Natural killer cell (primary cell): ENCODE results near the gene TEAD4. TPM values are rescaled to one million over a fixed set of nuclear protein-coding genes. Genes with fewer than 3 reads are reported as not detected.

ENCODE experiments used
- ATAC-seq, 3 donors: fragments of 150-1000 bp in 2 of 3; fragments of 200-7000 bp in 1 of 3; cut with Tn5 transposase; 1 replicate in 1 of 3; 2 replicates in 2 of 3; pipeline ENCODE4 v1.10.0; 2021; ENCODE audit warnings: mild to moderate bottlenecking in 2 of 3, moderate library complexity in 2 of 3
- DNase-seq, 2 donors: peaks; one replicate each; pipeline versions ENCODE4 v3.0.0 to v3.0.0-alpha.2; 2013 to 2021; ENCODE audit warnings: mixed read lengths in 1 of 2
- H3K27ac ChIP-seq: one replicate; pipeline ENCODE4 v1.5.1; 2013; ENCODE audit warnings: mild to moderate bottlenecking, low read length
- H3K27me3 ChIP-seq: one replicate; pipeline ENCODE4 v1.6.1; 2013; ENCODE audit warnings: low read length; ENCODE audit not compliant: control insufficient read depth, insufficient read depth
- H3K36me3 ChIP-seq: one replicate; pipeline ENCODE4 v1.6.1; 2013; ENCODE audit warnings: low read length; ENCODE audit not compliant: control insufficient read depth, insufficient read depth
- H3K4me1 ChIP-seq: one replicate; pipeline ENCODE4 v1.6.1; 2013; ENCODE audit warnings: low read length; ENCODE audit not compliant: control insufficient read depth, insufficient read depth
- H3K4me3 ChIP-seq: one replicate; pipeline ENCODE4 v1.5.1; 2013; ENCODE audit warnings: low read length
- H3K9me3 ChIP-seq: one replicate; pipeline ENCODE4 v1.6.1; 2013; ENCODE audit warnings: low read length; ENCODE audit not compliant: control insufficient read depth, insufficient read depth
- H3K27ac Mint-ChIP-seq, 2 donors: one replicate each; pipeline ENCODE4 v1.8.0; 2022; ENCODE audit warnings: mild to moderate bottlenecking in 2 of 2, mixed read lengths in 2 of 2, moderate library complexity in 1 of 2
- H3K27me3 Mint-ChIP-seq, 2 donors: one replicate each; pipeline ENCODE4 v1.8.0; 2022; ENCODE audit warnings: low read depth in 2 of 2, mixed read lengths in 2 of 2
- H3K36me3 Mint-ChIP-seq: one replicate; pipeline ENCODE4 v1.8.0; 2022; ENCODE audit warnings: mixed read lengths
- H3K4me1 Mint-ChIP-seq, 2 donors: one replicate each; pipeline ENCODE4 v1.8.0; 2022; ENCODE audit warnings: mixed read lengths in 2 of 2
- H3K4me3 Mint-ChIP-seq: one replicate; pipeline ENCODE4 v1.8.0; 2022; ENCODE audit warnings: mild to moderate bottlenecking, moderate library complexity, mixed read lengths
- H3K9me3 Mint-ChIP-seq, 2 donors: one replicate each; pipeline ENCODE4 v1.8.0; 2022; ENCODE audit warnings: mixed read lengths in 2 of 2
- WGBS: methylation state at CpG from one replicate; pipeline ENCODE4 v1.1.7; 2013; ENCODE audit warnings: missing lambda C conversion rate; ENCODE audit not compliant: insufficient coverage; 5-methylcytosine and 5-hydroxymethylcytosine counted together
- intact Hi-C: fragments of 100-400 bp; cut with micrococcal nuclease; formaldehyde crosslinking; loops from one replicate; pipeline ENCODE4 v1.14.2; 2022
- total RNA-seq, 4 donors: library from RNA; stranded (reverse); fragments of 120-200 nt in 1 of 4; gene quantifications; one replicate each; pipeline versions ENCODE4 v1.2.3 to v1.2.4, GENCODE V29; 2013 to 2022
- TF ChIP-seq, protein P1 (sequence below): fragments of 200-600 bp; IDR thresholded peaks from one replicate; pipeline ENCODE4 v1.8.0; 2022; ENCODE audit warnings: antibody characterized with exemption

Gene TEAD4
- total RNA-seq, 3 donors from 2014 or later (not counting 1 experiment from before 2014, with no cell fraction given), result not detected

DNA sequence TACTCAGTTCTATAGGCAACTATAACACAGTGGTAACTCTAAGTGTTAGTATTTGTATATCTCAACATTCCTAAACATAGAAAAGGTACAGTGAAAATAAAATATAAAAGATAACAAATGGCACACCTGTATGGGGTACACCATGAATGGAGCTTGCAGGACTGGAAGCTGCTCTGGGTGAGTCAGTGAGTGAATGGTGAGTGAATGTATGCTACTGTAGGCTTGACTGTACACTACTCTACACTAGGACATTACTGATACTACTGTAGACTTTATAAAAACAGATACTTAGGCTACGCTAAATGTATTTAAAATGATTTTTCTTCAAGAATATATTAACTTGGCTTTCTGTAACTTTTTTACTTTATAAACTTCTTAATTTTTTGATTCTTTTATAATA lies 25.5 kb downstream of the TEAD4 start:
- Mint-ChIP-seq H3K4me3 (no peak overlapping the region), H3K36me3 (no peaks in the 10 kb centered on the region)
- intact Hi-C loops, result no loop called here

DNA sequence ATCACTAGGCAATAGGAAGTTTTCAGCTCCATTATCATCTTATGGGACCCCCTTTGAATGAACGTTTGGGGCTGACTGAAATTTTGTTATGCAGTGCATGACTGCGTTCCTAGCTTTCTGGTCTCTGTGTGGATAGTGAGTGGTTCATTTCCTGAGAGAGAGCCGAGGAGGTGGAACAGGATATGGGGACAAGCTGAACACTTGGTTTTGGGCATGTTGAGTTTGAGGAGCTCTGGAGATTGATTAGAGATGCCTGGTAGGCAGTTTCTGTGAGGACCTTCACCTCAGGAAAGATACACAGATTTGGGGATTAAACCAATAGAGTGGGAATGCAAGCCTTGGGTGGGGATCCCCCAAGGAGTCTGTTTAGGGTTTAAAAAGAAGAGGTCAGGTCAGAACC lies 27.7 kb downstream of the TEAD4 start:
- 84% methylated on average over 3 of the region's 3 CpGs for WGBS
- TF ChIP-seq, protein P1, sequence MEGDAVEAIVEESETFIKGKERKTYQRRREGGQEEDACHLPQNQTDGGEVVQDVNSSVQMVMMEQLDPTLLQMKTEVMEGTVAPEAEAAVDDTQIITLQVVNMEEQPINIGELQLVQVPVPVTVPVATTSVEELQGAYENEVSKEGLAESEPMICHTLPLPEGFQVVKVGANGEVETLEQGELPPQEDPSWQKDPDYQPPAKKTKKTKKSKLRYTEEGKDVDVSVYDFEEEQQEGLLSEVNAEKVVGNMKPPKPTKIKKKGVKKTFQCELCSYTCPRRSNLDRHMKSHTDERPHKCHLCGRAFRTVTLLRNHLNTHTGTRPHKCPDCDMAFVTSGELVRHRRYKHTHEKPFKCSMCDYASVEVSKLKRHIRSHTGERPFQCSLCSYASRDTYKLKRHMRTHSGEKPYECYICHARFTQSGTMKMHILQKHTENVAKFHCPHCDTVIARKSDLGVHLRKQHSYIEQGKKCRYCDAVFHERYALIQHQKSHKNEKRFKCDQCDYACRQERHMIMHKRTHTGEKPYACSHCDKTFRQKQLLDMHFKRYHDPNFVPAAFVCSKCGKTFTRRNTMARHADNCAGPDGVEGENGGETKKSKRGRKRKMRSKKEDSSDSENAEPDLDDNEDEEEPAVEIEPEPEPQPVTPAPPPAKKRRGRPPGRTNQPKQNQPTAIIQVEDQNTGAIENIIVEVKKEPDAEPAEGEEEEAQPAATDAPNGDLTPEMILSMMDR, result no peak

More for the DNA sequence above, 25.5 kb downstream of the TEAD4 start:
- no peaks in the 10 kb centered on the region for H3K4me1 ChIP-seq
- H3K9me3 ChIP-seq, result no peaks in the 10 kb centered on the region
- no peaks in the 10 kb centered on the region for H3K27me3 ChIP-seq
- no peak for DNase-seq
- H3K27ac ChIP-seq, result no peak overlapping the region
- H3K27ac Mint-ChIP-seq, result no peak overlapping the region
- ATAC-seq, result no peak
- peaks cover 0 to 1% of the 10 kb centered on the region in 2 donors for H3K27me3 Mint-ChIP-seq
- no peak overlapping the region for H3K4me3 ChIP-seq
- no peaks in the 10 kb centered on the region for H3K36me3 ChIP-seq
- WGBS, result no CpG with 5 or more reads among the region's 1 CpG
- TF ChIP-seq, protein P1, result no peak
- H3K9me3 Mint-ChIP-seq, result peaks cover 0 to 1% of the 10 kb centered on the region in 2 donors
- no peaks in the 10 kb centered on the region for H3K4me1 Mint-ChIP-seq

DNA sequence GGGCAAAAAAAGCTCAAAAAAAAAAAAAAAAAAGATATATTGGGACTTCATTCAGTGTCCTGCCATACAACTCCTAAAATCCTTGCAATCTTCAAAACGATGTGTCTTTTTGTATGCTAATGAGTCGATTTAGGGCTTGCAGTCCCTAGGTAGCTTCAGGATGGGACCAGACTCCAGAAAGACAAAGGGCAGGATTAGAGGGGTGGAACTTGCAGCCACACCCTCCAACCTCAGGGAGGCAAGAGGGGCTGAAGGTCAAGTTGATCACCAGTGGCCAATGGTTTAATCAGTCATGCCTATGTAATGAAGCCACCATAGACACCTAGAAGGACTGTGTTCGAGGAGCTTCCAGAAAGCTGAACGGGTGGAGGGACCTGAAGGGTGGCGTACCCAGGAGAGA lies 29.3 kb downstream of the TEAD4 start:
- 93% methylated on average over 3 of the region's 5 CpGs for WGBS
- no peak overlapping the region for H3K27ac Mint-ChIP-seq
- Histone ChIP-seq H3K27ac (no peak overlapping the region), H3K4me3 (no peak overlapping the region), H3K27me3 (no peaks in the 10 kb centered on the region), H3K36me3 (no peaks in the 10 kb centered on the region), H3K9me3 (no peaks in the 10 kb centered on the region), H3K4me1 (no peaks in the 10 kb centered on the region)
- ATAC-seq, result no peak
- TF ChIP-seq, protein P1, result no peak
- H3K9me3 Mint-ChIP-seq, result peaks cover 0 to 4% of the 10 kb centered on the region in 2 donors
- DNase-seq, result no peak
- peaks cover 0 to 2% of the 10 kb centered on the region in 2 donors for H3K27me3 Mint-ChIP-seq
- no peaks in the 10 kb centered on the region for H3K36me3 Mint-ChIP-seq
- H3K4me3 Mint-ChIP-seq, result no peak overlapping the region
- intact Hi-C loops, result no loop called here
- no peaks in the 10 kb centered on the region for H3K4me1 Mint-ChIP-seq

More for the DNA sequence above, 27.7 kb downstream of the TEAD4 start:
- Mint-ChIP-seq H3K4me1 (no peaks in the 10 kb centered on the region), H3K27ac (no peak overlapping the region), H3K9me3 (peaks cover 0 to 4% of the 10 kb centered on the region in 2 donors), H3K4me3 (no peak overlapping the region), H3K36me3 (no peaks in the 10 kb centered on the region), H3K27me3 (peaks cover 0 to 2% of the 10 kb centered on the region in 2 donors)
- Histone ChIP-seq H3K36me3 (no peaks in the 10 kb centered on the region), H3K4me3 (no peak overlapping the region), H3K27ac (no peak overlapping the region), H3K4me1 (no peaks in the 10 kb centered on the region), H3K9me3 (no peaks in the 10 kb centered on the region), H3K27me3 (no peaks in the 10 kb centered on the region)
- DNase-seq, result no peak
- intact Hi-C loops, result no loop called here
- no peak for ATAC-seq

DNA sequence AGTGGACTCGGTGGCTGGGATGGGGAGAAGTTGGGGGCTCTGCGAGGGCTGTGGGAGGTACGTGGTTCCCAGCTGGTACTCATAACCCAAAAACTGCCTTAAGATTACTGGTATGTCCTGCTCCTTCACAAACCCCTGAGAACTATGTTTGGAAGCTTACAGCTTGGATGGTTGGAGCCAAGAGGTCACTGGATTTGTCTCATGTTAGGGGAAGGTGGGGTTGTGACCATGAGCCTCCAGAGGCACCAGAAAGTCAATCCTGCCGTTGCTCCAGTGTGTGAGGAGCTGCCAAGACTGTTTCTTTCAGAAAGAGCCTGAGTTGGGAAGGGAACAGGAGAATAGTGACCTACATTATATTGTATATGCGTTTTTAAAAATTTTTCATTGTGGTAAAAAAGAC lies 33.5 kb downstream of the TEAD4 start:
- no peaks in the 10 kb centered on the region for H3K36me3 Mint-ChIP-seq
- H3K4me3 Mint-ChIP-seq, result no peak overlapping the region
- DNase-seq, result no peak
- no peak overlapping the region for H3K27ac Mint-ChIP-seq
- H3K27ac ChIP-seq, result no peak overlapping the region
- TF ChIP-seq, protein P1, result no peak
- H3K4me1 Mint-ChIP-seq, result no peaks in the 10 kb centered on the region
- H3K9me3 Mint-ChIP-seq, result peaks cover 0 to 4% of the 10 kb centered on the region in 2 donors
- 84% methylated on average over 5 of the region's 5 CpGs for WGBS
- H3K27me3 Mint-ChIP-seq, result peaks cover 0 to 2% of the 10 kb centered on the region in 2 donors
- no peaks in the 10 kb centered on the region for H3K9me3 ChIP-seq
- no peaks in the 10 kb centered on the region for H3K36me3 ChIP-seq
- intact Hi-C loops, result no loop called here
- H3K4me3 ChIP-seq, result no peak overlapping the region
- no peak for ATAC-seq
- H3K27me3 ChIP-seq, result no peaks in the 10 kb centered on the region
- no peaks in the 10 kb centered on the region for H3K4me1 ChIP-seq
